Trophoblast cell (in vitro differentiated cells and primary cell): ENCODE results near the gene TMEM132C.
"Not testable (repeated sequence)": the region's sequence is repeated elsewhere in the genome, so short reads cannot be mapped to it uniquely, and the experiment has no call there.

Source experiments
- DNase-seq, 2 donors: peaks; one replicate each; pipeline ENCODE4 v3.0.0-alpha.2; 2016
- H2AFZ ChIP-seq: 2 replicates; pipeline ENCODE4 v1.6.1; 2013; ENCODE audit warnings: low read length, moderate library complexity, mild to moderate bottlenecking; ENCODE audit not compliant: insufficient read depth, poor library complexity
- H2AK5ac ChIP-seq: 2 replicates; pipeline ENCODE4 v1.6.1; 2013; ENCODE audit warnings: mild to moderate bottlenecking, low read length
- H2BK120ac ChIP-seq: 2 replicates; pipeline ENCODE4 v1.6.1; 2013; ENCODE audit warnings: low read length, mild to moderate bottlenecking, moderate library complexity; ENCODE audit not compliant: insufficient read depth, poor library complexity
- H2BK12ac ChIP-seq: 2 replicates; pipeline ENCODE4 v1.6.1; 2013; ENCODE audit warnings: mild to moderate bottlenecking, low read length, moderate library complexity
- H2BK5ac ChIP-seq: 2 replicates; pipeline ENCODE4 v1.6.1; 2013; ENCODE audit warnings: low read length, low read depth, moderate library complexity, mild to moderate bottlenecking; ENCODE audit not compliant: poor library complexity
- H3K14ac ChIP-seq: 2 replicates; pipeline ENCODE4 v1.6.1; 2013; ENCODE audit warnings: mild to moderate bottlenecking, low read length
- H3K18ac ChIP-seq: 2 replicates; pipeline ENCODE4 v1.6.1; 2013; ENCODE audit warnings: mild to moderate bottlenecking, low read length
- H3K23ac ChIP-seq: 2 replicates; pipeline ENCODE4 v1.6.1; 2013; ENCODE audit warnings: low read length
- H3K27ac ChIP-seq: 2 replicates; pipeline ENCODE4 v1.5.1; 2013; ENCODE audit warnings: low read depth, mild to moderate bottlenecking, inconsistent platforms, low read length, moderate library complexity
- H3K27me3 ChIP-seq: 2 replicates; pipeline ENCODE4 v1.6.1; 2013; ENCODE audit warnings: inconsistent platforms, mild to moderate bottlenecking, low read length, moderate library complexity; ENCODE audit not compliant: insufficient read depth
- H3K36me3 ChIP-seq, 2 experiments: 1 replicate in 1 of 2; 2 replicates in 1 of 2; pipeline ENCODE4 v1.6.1; 2013; ENCODE audit warnings: low read length in 2 of 2, mild to moderate bottlenecking in 2 of 2, moderate library complexity in 1 of 2; ENCODE audit not compliant: insufficient read depth in 2 of 2, control insufficient read depth in 1 of 2
- H3K4ac ChIP-seq: 2 replicates; pipeline ENCODE4 v1.6.1; 2013; ENCODE audit warnings: low read depth, mild to moderate bottlenecking, low read length, moderate library complexity
- H3K4me1 ChIP-seq, 2 experiments: 1 replicate in 1 of 2; 2 replicates in 1 of 2; pipeline ENCODE4 v1.6.1; 2013; ENCODE audit warnings: low read length in 2 of 2, mild to moderate bottlenecking in 2 of 2, moderate library complexity in 1 of 2; ENCODE audit not compliant: insufficient read depth in 2 of 2, control insufficient read depth in 1 of 2
- H3K4me2 ChIP-seq: 2 replicates; pipeline ENCODE4 v1.6.1; 2013; ENCODE audit warnings: inconsistent platforms, mild to moderate bottlenecking, low read length, moderate library complexity
- H3K4me3 ChIP-seq: 2 replicates; pipeline ENCODE4 v1.5.1; 2013; ENCODE audit warnings: mild to moderate bottlenecking, low read depth, low read length, inconsistent platforms
- H3K79me1 ChIP-seq: one replicate; pipeline ENCODE4 v1.6.1; 2013; ENCODE audit warnings: low read length
- H3K79me2 ChIP-seq: 2 replicates; pipeline ENCODE4 v1.6.1; 2013; ENCODE audit warnings: low read length, mild to moderate bottlenecking; ENCODE audit not compliant: control insufficient read depth, insufficient read depth, poor library complexity
- H3K9ac ChIP-seq: 2 replicates; pipeline ENCODE4 v1.6.1; 2013; ENCODE audit warnings: mild to moderate bottlenecking, low read length
- H3K9me3 ChIP-seq: 2 replicates; pipeline ENCODE4 v1.6.1; 2013; ENCODE audit warnings: low read depth, mild to moderate bottlenecking, control low read depth, inconsistent platforms, low read length; ENCODE audit not compliant: insufficient read depth
- H4K12ac ChIP-seq: 2 replicates; pipeline ENCODE4 v1.6.1; 2013; ENCODE audit warnings: low read depth, mild to moderate bottlenecking, low read length, moderate library complexity
- H4K8ac ChIP-seq: 2 replicates; pipeline ENCODE4 v1.6.1; 2013; ENCODE audit warnings: low read depth, mild to moderate bottlenecking, low read length, moderate library complexity
- H4K91ac ChIP-seq: one replicate; pipeline ENCODE4 v1.6.1; 2013; ENCODE audit warnings: low read depth, mild to moderate bottlenecking, low read length, moderate library complexity
- WGBS: extraction: QIAGEN DNeasy Blood & Tissue Kit; methylation state at CpG from one replicate; pipeline ENCODE4 v1.1.7; 2013; ENCODE audit warnings: missing lambda C conversion rate; ENCODE audit not compliant: insufficient read length, insufficient coverage; ENCODE audit errors: extremely low coverage; 5-methylcytosine and 5-hydroxymethylcytosine counted together

TMEM132C gene

DNA sequence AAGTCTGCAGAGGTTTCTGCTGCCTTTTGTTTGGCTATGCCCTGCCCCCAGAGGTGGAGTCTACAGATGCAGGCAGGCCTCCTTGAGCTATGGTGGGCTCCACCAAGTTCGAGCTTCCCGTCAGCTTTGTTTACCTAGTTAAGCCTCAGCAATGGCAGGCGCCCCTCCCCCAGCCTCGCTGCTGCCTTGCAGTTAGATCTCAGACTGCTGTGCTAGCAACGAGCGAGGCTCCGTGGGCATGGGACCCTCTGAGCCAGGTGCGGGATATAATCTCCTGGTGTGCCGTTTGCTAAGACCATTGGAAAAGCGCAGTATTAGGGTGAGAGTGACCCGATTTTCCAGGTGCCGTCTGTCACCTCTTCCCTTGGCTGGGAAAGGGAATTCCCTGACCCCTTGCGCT is 230.4 kb downstream of the TMEM132C start:
- H3K79me1 ChIP-seq, DNase-seq, H3K79me2 ChIP-seq, H3K14ac ChIP-seq, H2AFZ ChIP-seq, H3K4me1 ChIP-seq, H3K9ac ChIP-seq, H3K9me3 ChIP-seq, H3K18ac ChIP-seq, H3K4ac ChIP-seq, H4K8ac ChIP-seq, H3K4me2 ChIP-seq, H3K4me3 ChIP-seq, H3K27me3 ChIP-seq, H2AK5ac ChIP-seq, H3K36me3 ChIP-seq, H4K12ac ChIP-seq, H3K23ac ChIP-seq, H4K91ac ChIP-seq, H2BK5ac ChIP-seq, H3K27ac ChIP-seq, H2BK12ac ChIP-seq, H2BK120ac ChIP-seq: not testable (repeated sequence)
- WGBS: no CpG with 5 or more reads among the region's 13 CpGs

DNA sequence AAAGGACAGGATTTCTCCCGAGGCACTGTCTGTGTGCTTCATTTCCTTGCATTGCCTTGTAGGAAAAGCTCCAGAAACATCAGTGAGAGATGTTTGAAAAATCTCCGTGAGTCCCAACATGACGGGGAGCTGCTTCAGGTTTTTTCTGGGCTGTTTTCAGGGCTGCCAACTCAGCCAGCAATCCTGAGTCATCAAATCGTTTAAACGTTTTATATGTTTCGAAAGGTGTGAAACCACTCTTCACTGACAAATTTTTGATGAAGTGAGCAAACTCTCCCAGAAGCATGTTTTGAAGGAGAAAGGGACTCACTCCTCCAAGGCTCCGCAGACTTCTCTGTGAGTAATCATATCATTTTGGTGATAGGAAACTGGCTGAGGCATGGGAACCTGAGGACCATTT is 240.5 kb downstream of the TMEM132C start:
- H3K36me3 ChIP-seq: no peaks in the 10 kb centered on the region

DNA sequence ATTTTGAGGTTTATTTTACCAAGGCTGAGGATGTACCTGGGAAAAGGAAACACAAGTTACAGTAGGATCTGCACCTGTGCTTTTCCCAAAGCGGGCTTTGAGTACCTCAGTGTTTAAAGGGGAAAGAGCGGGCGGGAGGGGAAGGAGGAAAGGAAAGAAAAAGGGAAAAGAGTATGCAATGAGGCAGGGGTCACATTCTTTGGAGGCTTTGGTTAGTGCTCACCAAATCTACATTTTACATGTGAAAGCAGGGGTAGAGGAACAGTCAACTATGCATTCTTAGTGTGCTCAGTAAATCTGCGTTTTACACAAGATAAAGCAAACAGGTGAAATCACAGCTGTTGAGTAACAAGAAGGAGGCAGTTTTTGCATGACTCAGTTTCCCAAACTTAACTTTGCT is 242.2 kb downstream of the TMEM132C start:
- H3K23ac ChIP-seq: no peak overlapping the region
- H3K27me3 ChIP-seq: no peaks in the 10 kb centered on the region
- H3K36me3 ChIP-seq: no peaks in the 10 kb centered on the region
- no peak overlapping the region for H3K18ac ChIP-seq
- H3K79me2 ChIP-seq: no peaks in the 10 kb centered on the region
- H3K9ac ChIP-seq: no peak overlapping the region
- H3K4me2 ChIP-seq: no peak overlapping the region
- H4K91ac ChIP-seq: no peak overlapping the region
- peaks cover 19% of the 10 kb centered on the region for H3K9me3 ChIP-seq
- no peak overlapping the region for H2AFZ ChIP-seq
- H3K4ac ChIP-seq: no peak overlapping the region
- WGBS: no CpG with 5 or more reads among the region's 4 CpGs
- H3K27ac ChIP-seq: no peak overlapping the region
- no peak overlapping the region for H4K8ac ChIP-seq
- no peak overlapping the region for H2BK5ac ChIP-seq
- DNase-seq: no peak
- no peaks in the 10 kb centered on the region for H3K4me1 ChIP-seq
- no peak overlapping the region for H3K14ac ChIP-seq
- no peak overlapping the region for H2BK120ac ChIP-seq
- H2AK5ac ChIP-seq: no peak overlapping the region
- H2BK12ac ChIP-seq: no peak overlapping the region
- H3K4me3 ChIP-seq: no peak overlapping the region
- H4K12ac ChIP-seq: no peak overlapping the region
- no peaks in the 10 kb centered on the region for H3K79me1 ChIP-seq

More for the DNA sequence above, 240.5 kb downstream of the TMEM132C start:
- peaks cover 26% of the 10 kb centered on the region for H3K9me3 ChIP-seq
- no peak overlapping the region for H3K4me3 ChIP-seq
- H2AFZ ChIP-seq: no peak overlapping the region
- no peak overlapping the region for H3K23ac ChIP-seq
- H3K79me2 ChIP-seq: no peaks in the 10 kb centered on the region
- H3K9ac ChIP-seq: no peak overlapping the region
- no peak overlapping the region for H2BK12ac ChIP-seq
- no peak overlapping the region for H3K4me2 ChIP-seq
- H3K4ac ChIP-seq: no peak overlapping the region
- no peak overlapping the region for H4K91ac ChIP-seq
- H2BK5ac ChIP-seq: no peak overlapping the region
- H3K79me1 ChIP-seq: no peaks in the 10 kb centered on the region
- WGBS: no CpG with 5 or more reads among the region's 7 CpGs
- no peak overlapping the region for H3K27ac ChIP-seq
- no peak overlapping the region for H2BK120ac ChIP-seq
- no peak overlapping the region for H4K12ac ChIP-seq
- no peak for DNase-seq
- no peak overlapping the region for H2AK5ac ChIP-seq
- no peak overlapping the region for H3K18ac ChIP-seq
- no peak overlapping the region for H4K8ac ChIP-seq
- H3K27me3 ChIP-seq: no peaks in the 10 kb centered on the region
- H3K14ac ChIP-seq: no peak overlapping the region
- H3K4me1 ChIP-seq: no peaks in the 10 kb centered on the region

DNA sequence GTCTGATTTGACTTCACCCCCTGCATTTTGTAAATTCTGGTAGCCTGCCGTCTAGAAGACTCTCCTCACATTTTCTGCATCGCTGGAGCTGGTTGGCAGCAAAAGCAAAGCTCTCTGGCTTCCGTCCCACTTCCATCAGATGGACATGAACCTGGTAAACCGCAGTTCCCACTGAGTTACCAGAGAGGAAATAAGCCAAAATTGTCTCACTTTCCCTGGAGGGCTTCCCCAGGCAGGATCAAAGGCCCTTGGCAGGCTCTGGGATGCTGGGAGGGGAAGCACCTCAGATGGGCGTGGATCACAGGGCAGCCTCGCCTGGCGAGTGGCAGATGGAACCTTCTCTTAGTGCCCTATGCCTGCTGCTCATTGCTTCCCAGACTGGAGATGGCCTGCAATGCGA is 243.5 kb downstream of the TMEM132C start:
- H2BK5ac ChIP-seq: no peak overlapping the region
- no peak overlapping the region for H2AK5ac ChIP-seq
- H4K12ac ChIP-seq: no peak overlapping the region
- H3K4ac ChIP-seq: no peak overlapping the region
- H3K9ac ChIP-seq: no peak overlapping the region
- WGBS: no CpG with 5 or more reads among the region's 8 CpGs
- H3K14ac ChIP-seq: no peak overlapping the region
- H3K27ac ChIP-seq: no peak overlapping the region
- no peak overlapping the region for H4K8ac ChIP-seq
- no peak overlapping the region for H3K4me2 ChIP-seq
- no peaks in the 10 kb centered on the region for H3K79me1 ChIP-seq
- peaks cover 21% of the 10 kb centered on the region for H3K9me3 ChIP-seq
- H3K79me2 ChIP-seq: no peaks in the 10 kb centered on the region
- no peak overlapping the region for H2BK12ac ChIP-seq
- no peak overlapping the region for H2AFZ ChIP-seq
- H2BK120ac ChIP-seq: no peak overlapping the region
- no peaks in the 10 kb centered on the region for H3K36me3 ChIP-seq
- DNase-seq: no peak
- no peak overlapping the region for H3K18ac ChIP-seq
- no peaks in the 10 kb centered on the region for H3K4me1 ChIP-seq
- no peak overlapping the region for H4K91ac ChIP-seq
- no peak overlapping the region for H3K23ac ChIP-seq
- no peak overlapping the region for H3K4me3 ChIP-seq
- H3K27me3 ChIP-seq: no peaks in the 10 kb centered on the region
